Fibroblast of pulmonary artery (primary cell): ENCODE measurements around the gene PRDM16.

Experiments used
- DNase-seq: peaks from one replicate; pipeline ENCODE4 v3.0.0-alpha.2; 2010; ENCODE audit warnings: low read depth
- H3K4me3 ChIP-seq: replicated peaks from 2 replicates; pipeline ENCODE4 v1.5.1; 2011; ENCODE audit warnings: low read depth, mild to moderate bottlenecking, control low read depth, low read length, moderate library complexity
- TF ChIP-seq, protein P1 (sequence below): IDR thresholded peaks from 2 replicates; pipeline ENCODE4 v1.5.1; 2011; ENCODE audit warnings: mild to moderate bottlenecking, control low read depth, low read length, inconsistent platforms; ENCODE audit errors: missing control alignments

PRDM16 gene

DNA sequence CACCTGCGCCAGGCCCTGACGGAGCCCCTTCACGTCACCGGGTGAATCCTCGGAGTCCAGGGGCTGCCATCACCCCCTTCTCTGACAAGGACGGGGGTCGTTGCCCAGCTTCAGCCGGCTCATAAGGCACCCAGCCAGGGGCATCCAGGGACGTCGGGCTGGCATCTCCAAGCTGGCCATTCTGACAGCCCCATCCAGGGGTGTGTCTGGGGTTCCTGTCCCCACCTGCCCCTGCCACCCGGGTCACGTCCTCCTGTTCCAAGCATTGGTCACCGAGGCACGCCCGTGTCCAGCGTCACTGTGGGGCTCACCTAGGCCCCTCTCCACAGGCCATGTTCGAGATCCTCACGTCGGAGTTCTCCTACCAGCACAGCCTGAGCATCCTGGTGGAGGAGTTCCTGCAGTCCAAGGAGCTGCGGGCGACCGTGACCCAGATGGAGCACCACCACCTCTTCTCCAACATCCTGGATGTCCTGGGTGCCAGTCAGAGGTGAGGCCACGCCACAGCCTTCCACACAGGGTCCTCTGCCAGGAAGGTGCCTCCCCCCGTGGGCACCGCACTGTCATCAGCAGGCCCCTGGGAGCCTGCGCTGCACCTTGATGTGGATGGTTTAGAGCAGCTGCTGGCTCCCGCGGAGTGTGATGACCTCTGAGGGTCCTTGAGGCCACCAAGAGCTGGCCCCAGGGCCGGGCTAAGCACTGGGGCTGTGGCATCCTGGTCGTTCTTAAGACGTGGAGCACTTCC is 400.3 kb downstream of the PRDM16 start:
- DNase-seq, result no peak
- TF ChIP-seq, protein P1, sequence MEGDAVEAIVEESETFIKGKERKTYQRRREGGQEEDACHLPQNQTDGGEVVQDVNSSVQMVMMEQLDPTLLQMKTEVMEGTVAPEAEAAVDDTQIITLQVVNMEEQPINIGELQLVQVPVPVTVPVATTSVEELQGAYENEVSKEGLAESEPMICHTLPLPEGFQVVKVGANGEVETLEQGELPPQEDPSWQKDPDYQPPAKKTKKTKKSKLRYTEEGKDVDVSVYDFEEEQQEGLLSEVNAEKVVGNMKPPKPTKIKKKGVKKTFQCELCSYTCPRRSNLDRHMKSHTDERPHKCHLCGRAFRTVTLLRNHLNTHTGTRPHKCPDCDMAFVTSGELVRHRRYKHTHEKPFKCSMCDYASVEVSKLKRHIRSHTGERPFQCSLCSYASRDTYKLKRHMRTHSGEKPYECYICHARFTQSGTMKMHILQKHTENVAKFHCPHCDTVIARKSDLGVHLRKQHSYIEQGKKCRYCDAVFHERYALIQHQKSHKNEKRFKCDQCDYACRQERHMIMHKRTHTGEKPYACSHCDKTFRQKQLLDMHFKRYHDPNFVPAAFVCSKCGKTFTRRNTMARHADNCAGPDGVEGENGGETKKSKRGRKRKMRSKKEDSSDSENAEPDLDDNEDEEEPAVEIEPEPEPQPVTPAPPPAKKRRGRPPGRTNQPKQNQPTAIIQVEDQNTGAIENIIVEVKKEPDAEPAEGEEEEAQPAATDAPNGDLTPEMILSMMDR, result no peak
- H3K4me3 ChIP-seq, result no peak overlapping the region

DNA sequence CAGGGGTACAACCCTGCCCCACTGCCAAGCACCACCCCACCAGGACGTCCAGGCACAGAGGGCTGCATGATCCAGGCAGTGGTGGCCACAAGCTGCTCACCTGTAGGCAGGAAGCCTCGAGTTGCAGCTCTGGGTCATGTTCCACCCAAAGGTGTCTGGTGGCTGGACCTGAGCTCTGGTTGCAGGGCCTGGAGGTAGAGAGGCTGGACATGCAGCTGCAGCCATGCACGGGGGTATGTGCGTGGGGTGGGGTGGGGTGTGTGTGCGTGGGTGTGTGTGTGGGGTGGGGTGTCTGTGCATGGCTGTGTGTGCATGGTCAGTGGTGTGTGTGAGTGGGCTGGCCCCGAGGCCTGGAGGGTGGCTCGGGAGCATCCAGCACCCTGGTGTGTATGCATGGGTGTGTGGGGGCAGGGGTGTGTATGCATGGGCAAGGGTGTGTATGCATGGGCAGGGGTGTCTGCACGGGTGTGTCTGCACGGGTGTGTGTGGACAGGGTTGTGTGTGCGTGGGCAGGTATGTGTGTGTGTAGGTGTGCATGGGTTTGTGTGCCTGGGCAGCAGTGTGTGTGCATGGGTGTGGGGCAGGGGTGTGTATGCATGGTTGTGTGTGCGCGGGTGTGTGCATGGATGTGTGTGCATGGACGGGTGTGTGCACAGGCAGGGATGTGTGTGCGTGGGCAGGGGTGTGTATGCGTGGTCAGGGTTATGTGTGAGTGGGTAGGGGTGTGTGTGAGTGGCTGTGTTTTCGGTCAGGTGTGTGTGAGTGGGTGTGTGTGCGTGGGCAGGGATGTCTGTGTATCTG is 401.0 kb downstream of the PRDM16 start:
- TF ChIP-seq, protein P1, result no peak
- no peak overlapping the region for H3K4me3 ChIP-seq
- DNase-seq, result no peak

DNA sequence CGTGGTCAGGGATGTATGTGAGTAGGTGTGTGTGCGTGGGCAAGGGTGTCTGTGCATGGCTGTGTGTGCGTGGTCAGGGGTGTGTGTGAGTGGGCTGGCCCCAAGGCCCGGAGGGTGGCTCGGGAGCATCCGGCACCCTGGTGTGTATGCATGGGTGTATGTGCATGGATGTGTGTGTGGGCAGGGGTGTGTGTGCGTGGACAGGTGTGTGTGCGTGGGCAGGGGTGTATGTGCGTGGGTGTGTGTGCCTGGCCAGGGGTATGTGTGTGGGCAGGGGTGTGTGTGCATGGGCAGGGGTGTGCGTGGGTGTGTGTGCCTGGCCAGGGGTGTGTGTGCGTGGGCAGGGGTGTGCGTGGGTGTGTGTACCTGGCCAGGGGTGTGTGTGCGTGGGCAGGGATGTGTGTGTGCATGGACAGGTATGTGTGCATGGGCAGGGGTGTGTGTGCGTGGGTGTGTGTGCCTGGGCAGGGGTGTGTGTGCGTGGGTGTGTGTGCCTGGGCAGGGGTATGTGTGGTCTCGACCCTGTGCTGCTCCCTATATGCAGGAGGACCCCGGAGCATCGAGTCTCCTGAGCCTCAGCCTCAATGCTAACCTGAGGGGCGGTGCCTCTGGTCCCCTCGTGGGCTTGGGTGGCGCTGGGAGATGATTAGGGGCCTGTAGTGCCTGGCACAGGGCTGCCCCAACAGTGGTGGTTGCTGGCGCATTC is 401.8 kb downstream of the PRDM16 start:
- H3K4me3 ChIP-seq, result no peak overlapping the region
- TF ChIP-seq, protein P1, result no peak
- DNase-seq, result no peak

DNA sequence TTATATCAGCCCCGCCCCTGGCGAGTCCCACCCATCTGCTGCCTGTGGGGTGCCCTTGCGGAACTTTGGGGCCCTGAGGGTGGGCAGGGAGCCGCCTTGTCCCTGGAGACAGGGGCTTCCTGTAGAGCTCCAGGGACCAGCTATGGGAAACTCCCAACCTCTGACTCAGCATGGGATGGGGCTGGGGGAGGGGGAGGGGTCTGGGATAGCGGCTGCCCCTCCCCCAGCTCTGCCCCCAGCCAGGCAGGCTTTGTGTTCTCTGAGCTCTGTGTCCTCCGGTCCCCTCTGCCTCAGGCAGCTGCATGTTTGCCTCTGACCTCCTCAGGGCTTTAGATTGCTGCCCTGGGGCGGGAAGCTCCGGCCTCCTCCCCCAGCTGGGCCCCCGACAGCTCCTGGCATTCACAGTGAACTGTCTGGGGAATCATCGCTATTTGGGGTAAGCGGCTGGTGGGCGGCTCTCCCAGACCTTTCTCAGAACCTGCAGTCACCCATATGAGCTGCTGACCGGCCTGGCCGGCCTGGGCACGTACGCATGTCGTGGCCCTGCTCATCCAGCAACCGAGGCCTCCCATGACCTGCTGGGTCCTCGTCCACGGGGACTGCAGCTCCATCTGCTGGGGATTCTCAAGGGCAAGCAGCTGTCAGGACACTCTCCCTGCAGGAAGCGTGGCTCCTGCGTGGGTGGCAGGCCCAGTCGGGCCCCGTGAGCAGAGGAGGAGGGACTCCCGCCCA is 402.5 kb downstream of the PRDM16 start:
- TF ChIP-seq, protein P1, result peak; percentile 47
- peak; percentile 64 for DNase-seq
- no peak overlapping the region for H3K4me3 ChIP-seq

DNA sequence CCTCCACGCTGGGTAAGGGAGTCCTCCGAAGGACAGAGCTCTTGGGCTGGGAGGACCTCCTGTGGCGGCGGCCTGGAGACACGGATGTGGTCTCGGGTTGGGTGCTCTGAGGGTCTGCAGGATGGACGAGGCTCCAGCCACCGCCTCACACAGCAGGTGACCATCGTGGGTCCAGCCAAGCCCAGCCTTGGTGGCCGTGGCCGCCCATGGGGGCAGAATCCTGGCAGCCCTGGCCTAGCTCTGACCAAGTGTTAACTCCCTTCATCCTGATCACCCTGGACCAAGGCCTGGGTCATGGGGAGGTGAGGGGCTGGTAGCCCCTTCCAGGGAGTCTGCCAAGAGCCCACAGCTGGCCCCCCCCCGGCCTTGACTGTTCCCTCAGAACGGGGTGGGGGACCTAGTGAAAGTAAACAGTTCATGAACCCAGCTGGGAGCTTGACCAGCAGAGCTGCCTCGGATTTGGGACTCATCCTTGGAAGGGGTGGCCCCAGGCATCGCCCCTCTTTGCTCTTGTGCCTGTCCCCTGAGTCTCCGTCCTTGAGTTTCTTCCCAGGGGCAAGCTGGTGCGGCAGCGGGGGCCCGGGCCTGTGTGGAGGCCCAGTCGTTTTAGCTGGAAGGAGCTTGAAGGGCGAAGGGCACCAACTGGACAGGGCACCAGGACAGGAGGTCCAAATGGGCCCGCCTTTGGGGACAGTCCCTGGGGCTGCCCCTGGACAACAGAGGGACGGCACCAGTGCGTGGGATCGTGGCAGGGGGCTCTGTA is 403.3 kb downstream of the PRDM16 start:
- no peak for DNase-seq
- no peak overlapping the region for H3K4me3 ChIP-seq
- TF ChIP-seq, protein P1, result no peak

DNA sequence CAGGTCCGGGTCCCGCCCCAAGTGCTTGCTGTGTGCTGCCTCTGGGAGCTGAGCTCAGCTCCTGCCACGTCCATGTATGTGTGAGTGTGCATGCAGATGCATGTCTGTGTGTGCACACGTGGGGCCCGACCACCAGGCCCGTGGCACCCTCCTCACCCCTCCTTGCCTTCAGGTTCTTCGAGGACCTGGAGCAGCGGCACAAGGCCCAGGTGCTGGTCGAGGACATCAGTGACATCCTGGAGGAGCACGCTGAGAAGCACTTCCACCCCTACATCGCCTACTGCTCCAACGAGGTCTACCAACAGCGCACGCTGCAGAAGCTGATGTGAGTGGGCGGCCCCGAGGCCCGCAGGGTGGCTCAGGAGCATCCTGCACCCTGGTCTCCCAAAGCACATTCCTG is 403.9 kb downstream of the PRDM16 start:
- DNase-seq, result no peak
- no peak overlapping the region for H3K4me3 ChIP-seq
- TF ChIP-seq, protein P1, result no peak
